GM12878 (cell line): ENCODE data around the gene SSRP1. TPM values are rescaled to one million over a fixed set of nuclear protein-coding genes. Genes with fewer than 3 reads are reported as not detected.

Source experiments
- ATAC-seq: fragments of 200-7000 bp; cut with Tn5 transposase; 3 replicates; pipeline ENCODE4 v1.9.1; 2020; ENCODE audit warnings: mild to moderate bottlenecking, moderate library complexity
- BruUV-seq: library from RNA; stranded (reverse); fragments of 400-500 nt; replicated peaks from 2 replicates; lab custom pipeline; 2021; lab: Mats Ljungman, UMichigan
- CTCF ChIA-PET: fragments of 300-600 bp; sonication (Branson Sonifier 250); formaldehyde crosslinking; extraction: SDS; loops from one replicate; lab custom pipeline; 2021; ENCODE audit warnings: inconsistent platforms; lab: Yijun Ruan, JAX
- POLR2A ChIA-PET: fragments of 350-600 bp; formaldehyde crosslinking; extraction: SDS; loops from one replicate; lab custom pipeline; 2021; ENCODE audit warnings: inconsistent platforms; lab: Charles Lee
- RAD21 ChIA-PET: fragments of 300-600 bp; sonication (Branson Sonifier 250); formaldehyde crosslinking; loops from one replicate; lab custom pipeline; 2023; ENCODE audit warnings: antibody characterized with exemption; ENCODE audit not compliant: unreplicated experiment; lab: Charles Lee
- SMC1A ChIA-PET: fragments of 300-600 bp; sonication (Branson Sonifier 250); formaldehyde crosslinking; loops from one replicate; lab custom pipeline; 2023; ENCODE audit not compliant: unreplicated experiment, uncharacterized antibody; lab: Charles Lee
- DNase-seq: peaks from one replicate; pipeline ENCODE4 v3.0.0-alpha.2; 2011; ENCODE audit warnings: low read depth, low spot score
- FAIRE-seq: peaks from 3 replicates; lab custom pipeline; 2011; peaks lifted over from hg19 to GRCh38; lab: Jason Lieb, UNC
- H2AFZ ChIP-seq: 2 replicates; pipeline ENCODE4 v1.6.0; 2011; ENCODE audit warnings: low read depth, low read length, control low read depth; ENCODE audit not compliant: control insufficient read depth
- H3K27ac ChIP-seq: 2 replicates; pipeline ENCODE4 v1.5.1; 2011; ENCODE audit warnings: control low read depth; ENCODE audit not compliant: control insufficient read depth, insufficient read depth
- H3K27me3 ChIP-seq, 2 experiments: replicated peaks in 1 of 2; 2 replicates each; pipeline versions ENCODE4 v1.6.0 to v1.6.1; 2011; ENCODE audit warnings: low read length in 1 of 2; ENCODE audit not compliant: control insufficient read depth in 2 of 2, insufficient read depth in 2 of 2
- H3K36me3 ChIP-seq, 2 experiments: 2 replicates each; pipeline ENCODE4 v1.5.1; 2011; ENCODE audit warnings: low read length in 1 of 2; ENCODE audit not compliant: control insufficient read depth in 2 of 2, insufficient read depth in 2 of 2
- H3K4me1 ChIP-seq: 2 replicates; pipeline ENCODE4 v1.6.1; 2011; ENCODE audit warnings: mild to moderate bottlenecking, low read length, moderate library complexity, mixed read lengths; ENCODE audit not compliant: control insufficient read depth, insufficient read depth
- H3K4me2 ChIP-seq: 2 replicates; pipeline ENCODE4 v1.6.0; 2011; ENCODE audit warnings: control low read depth; ENCODE audit not compliant: control insufficient read depth, insufficient read depth
- H3K4me3 ChIP-seq: fragments of 200-600 bp; sonication (generic); 2 replicates; pipeline ENCODE4 v1.5.1; 2016
- H3K79me2 ChIP-seq: 2 replicates; pipeline ENCODE4 v1.6.0; 2011; ENCODE audit warnings: low read length; ENCODE audit not compliant: control insufficient read depth, insufficient read depth
- H3K9ac ChIP-seq: 2 replicates; pipeline ENCODE4 v1.8.0; 2011; ENCODE audit warnings: low read length, control low read depth, mixed read lengths; ENCODE audit not compliant: control insufficient read depth, insufficient read depth
- H3K9me3 ChIP-seq: replicated peaks from 3 replicates; pipeline ENCODE4 v1.5.1; 2011; ENCODE audit warnings: mild to moderate bottlenecking, low read length; ENCODE audit not compliant: control insufficient read depth, insufficient read depth
- H4K20me1 ChIP-seq: 2 replicates; pipeline ENCODE4 v1.6.0; 2011; ENCODE audit not compliant: control insufficient read depth, insufficient read depth
- ATF7 ChIP-seq: fragments of 450-650 bp; IDR thresholded peaks from 2 replicates; pipeline ENCODE4 v1.6.1; 2016; ENCODE audit warnings: low read depth, mild to moderate bottlenecking
- EED ChIP-seq: sonication (generic); IDR thresholded peaks from 2 replicates; pipeline ENCODE4 v1.6.1; 2016; ENCODE audit warnings: antibody characterized with exemption, low read depth
- NFIC ChIP-seq: IDR thresholded peaks from 2 replicates; pipeline ENCODE4 v1.6.1; 2012; ENCODE audit warnings: low read depth, mild to moderate bottlenecking, inconsistent platforms, low read length, moderate library complexity
- PAX5 ChIP-seq: IDR thresholded peaks from 2 replicates; pipeline ENCODE4 v1.6.1; 2011; ENCODE audit warnings: low read depth, low read length, borderline replicate concordance
- RBBP5 ChIP-seq: fragments of 200-600 bp; sonication (generic); conservative IDR thresholded peaks from 2 replicates; pipeline ENCODE4 v1.6.1; 2016
- ZSCAN29 ChIP-seq: fragments of 450-650 bp; IDR thresholded peaks from 2 replicates; pipeline ENCODE4 v1.6.1; 2017; ENCODE audit warnings: mild to moderate bottlenecking, moderate library complexity
- WGBS: methylation state at CpG from one replicate; pipeline ENCODE4 v1.1.6; 2016; ENCODE audit warnings: low lambda C conversion rate; ENCODE audit not compliant: insufficient replicate concordance, insufficient coverage; ENCODE audit errors: missing lambda C conversion rate; 5-methylcytosine and 5-hydroxymethylcytosine counted together
- in situ Hi-C: fragments of 300-500 bp; cut with MboI; formaldehyde crosslinking; loops from 9 replicates; pipeline ENCODE4 v1.14.3; 2018; ENCODE audit warnings: mixed read lengths
- intact Hi-C: fragments of 100-400 bp; cut with micrococcal nuclease; formaldehyde crosslinking; loops from one replicate; pipeline ENCODE4 v1.14.2; 2022; ENCODE audit not compliant: unreplicated experiment
- polyA plus RNA-seq, 11 experiments: library from polyadenylated mRNA; depleted of rRNA in 4 of 11; unstranded in 6 of 11; stranded (reverse) in 5 of 11; fragments of >200 nt; fragmentation: Nextera tagmentation in 4 of 11; fragmentation: Illumina TruSeq in 1 of 11; extraction: Ambion mirVana in 4 of 11; extraction: Trizol in 1 of 11; gene quantifications; 1 replicate in 1 of 11; 2 replicates in 10 of 11; pipeline versions ENCODE4 v1.2.1 to v1.2.3, GENCODE V29; 2011 to 2016; ENCODE audit warnings: inconsistent platforms in 2 of 11, missing spikeins in 2 of 11, low read depth in 1 of 11
- total RNA-seq, 4 experiments: library from RNA; depleted of rRNA in 3 of 4; stranded (reverse); fragments of >200 nt in 3 of 4; fragmentation: Illumina TruSeq in 1 of 4; extraction: Trizol in 1 of 4; gene quantifications; 2 replicates each; pipeline versions ENCODE4 v1.2.1 to v1.2.3, GENCODE V29; 2013 to 2021
- TF ChIP-seq, protein P1 (sequence below): fragments of 150-350 bp; IDR thresholded peaks from 2 replicates; pipeline ENCODE4 v1.6.1; 2016; ENCODE audit warnings: low read depth, low read length

Gene SSRP1
- total and polyA plus RNA-seq, 10 of the 15 experiments (the other 5 are each of a cell fraction or from before 2014, with no cell fraction given): 73.6 to 279 (median 138) TPM

DNA sequence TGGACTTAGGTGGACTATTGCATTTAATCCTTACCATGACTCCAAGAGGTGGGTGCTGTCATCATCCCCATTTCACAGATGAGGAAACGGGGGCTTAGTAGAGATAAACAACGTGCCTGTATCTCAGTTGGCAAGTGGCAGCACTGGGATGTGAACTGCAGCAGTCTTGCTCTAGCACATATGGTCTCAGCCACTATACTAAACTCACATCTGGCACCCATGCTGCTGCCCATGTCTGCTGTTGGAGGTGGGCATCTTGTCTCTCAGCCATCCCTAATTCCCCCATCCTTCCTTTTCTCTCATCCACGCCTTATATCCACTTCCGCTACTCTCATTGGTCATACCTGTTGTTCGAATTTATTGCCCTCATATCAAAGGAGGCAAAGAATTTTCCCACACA lies 41.4 kb upstream of the SSRP1 start:
- H3K9me3 ChIP-seq: no peaks in the 10 kb centered on the region
- TF ChIP-seq RBBP5 (no peak), PAX5 (no peak), ATF7 (no peak), EED (no peak), ZSCAN29 (no peak), NFIC (no peak)
- TF ChIP-seq, protein P1, sequence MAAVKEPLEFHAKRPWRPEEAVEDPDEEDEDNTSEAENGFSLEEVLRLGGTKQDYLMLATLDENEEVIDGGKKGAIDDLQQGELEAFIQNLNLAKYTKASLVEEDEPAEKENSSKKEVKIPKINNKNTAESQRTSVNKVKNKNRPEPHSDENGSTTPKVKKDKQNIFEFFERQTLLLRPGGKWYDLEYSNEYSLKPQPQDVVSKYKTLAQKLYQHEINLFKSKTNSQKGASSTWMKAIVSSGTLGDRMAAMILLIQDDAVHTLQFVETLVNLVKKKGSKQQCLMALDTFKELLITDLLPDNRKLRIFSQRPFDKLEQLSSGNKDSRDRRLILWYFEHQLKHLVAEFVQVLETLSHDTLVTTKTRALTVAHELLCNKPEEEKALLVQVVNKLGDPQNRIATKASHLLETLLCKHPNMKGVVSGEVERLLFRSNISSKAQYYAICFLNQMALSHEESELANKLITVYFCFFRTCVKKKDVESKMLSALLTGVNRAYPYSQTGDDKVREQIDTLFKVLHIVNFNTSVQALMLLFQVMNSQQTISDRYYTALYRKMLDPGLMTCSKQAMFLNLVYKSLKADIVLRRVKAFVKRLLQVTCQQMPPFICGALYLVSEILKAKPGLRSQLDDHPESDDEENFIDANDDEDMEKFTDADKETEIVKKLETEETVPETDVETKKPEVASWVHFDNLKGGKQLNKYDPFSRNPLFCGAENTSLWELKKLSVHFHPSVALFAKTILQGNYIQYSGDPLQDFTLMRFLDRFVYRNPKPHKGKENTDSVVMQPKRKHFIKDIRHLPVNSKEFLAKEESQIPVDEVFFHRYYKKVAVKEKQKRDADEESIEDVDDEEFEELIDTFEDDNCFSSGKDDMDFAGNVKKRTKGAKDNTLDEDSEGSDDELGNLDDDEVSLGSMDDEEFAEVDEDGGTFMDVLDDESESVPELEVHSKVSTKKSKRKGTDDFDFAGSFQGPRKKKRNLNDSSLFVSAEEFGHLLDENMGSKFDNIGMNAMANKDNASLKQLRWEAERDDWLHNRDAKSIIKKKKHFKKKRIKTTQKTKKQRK: no peak
- ChIA-PET RAD21 (no interaction called here), SMC1A (no interaction called here), CTCF (no interaction called here), POLR2A (no interaction called here)
- no peak overlapping the region for H3K9ac ChIP-seq
- H3K27ac ChIP-seq: no peak overlapping the region
- H2AFZ ChIP-seq: no peak overlapping the region
- 33% methylated on average over 5 of the region's 5 CpGs for WGBS
- ATAC-seq (no peak), FAIRE-seq (no peak), DNase-seq (no peak)
- no peak overlapping the region for H3K4me3 ChIP-seq
- no peaks in the 10 kb centered on the region; a peak in 1 of 4 replicates for H3K27me3 ChIP-seq
- no peak overlapping the region for H3K4me2 ChIP-seq
- H3K4me1 ChIP-seq: no peaks in the 10 kb centered on the region
- no peaks in the 10 kb centered on the region for H3K79me2 ChIP-seq
- intact Hi-C loops: no loop called here
- H4K20me1 ChIP-seq: no peaks in the 10 kb centered on the region
- in situ Hi-C loops: no loop called here
- H3K36me3 ChIP-seq: no peaks in the 10 kb centered on the region
- BruUV-seq: no TSS peak
